H1 (cell line): ENCODE measurements around the gene IL27RA. TPM values are rescaled to one million over a fixed set of nuclear protein-coding genes. Genes with fewer than 3 reads are reported as not detected.

Source experiments
- CTCF ChIA-PET: fragments of 300-600 bp; sonication (Branson Sonifier 250); formaldehyde crosslinking; loops from one replicate; lab custom pipeline; 2021; ENCODE audit not compliant: partially characterized antibody; lab: Charles Lee
- POLR2A ChIA-PET: fragments of 300-600 bp; sonication (Branson Sonifier 250); formaldehyde crosslinking; loops from one replicate; lab custom pipeline; 2021; ENCODE audit warnings: inconsistent platforms; ENCODE audit not compliant: partially characterized antibody; lab: Charles Lee
- DNase-seq, 2 experiments: peaks; one replicate each; pipeline versions ENCODE4 v3.0.0 to v3.0.0-alpha.2; 2010 to 2022; ENCODE audit warnings: low spot score in 2 of 2, low read depth in 1 of 2, mixed read lengths in 1 of 2
- FAIRE-seq: peaks from 2 replicates; lab custom pipeline; 2011; peaks lifted over from hg19 to GRCh38; lab: Jason Lieb, UNC
- H2AFZ ChIP-seq: 2 replicates; pipeline ENCODE4 v1.8.1; 2012; ENCODE audit warnings: low read length, inconsistent platforms
- H2AK5ac ChIP-seq: 2 replicates; pipeline ENCODE4 v1.6.1; 2013; ENCODE audit warnings: low read depth, low read length
- H2BK120ac ChIP-seq: replicated peaks from 2 replicates; pipeline ENCODE3; 2013; ENCODE audit warnings: low read depth, low read length, inconsistent platforms
- H2BK12ac ChIP-seq: 2 replicates; pipeline ENCODE4 v1.6.1; 2013; ENCODE audit warnings: low read depth, low read length
- H2BK15ac ChIP-seq: 2 replicates; pipeline ENCODE4 v1.6.1; 2013; ENCODE audit warnings: low read length
- H2BK20ac ChIP-seq: 2 replicates; pipeline ENCODE4 v1.6.1; 2013; ENCODE audit warnings: low read length
- H2BK5ac ChIP-seq: 2 replicates; pipeline ENCODE4 v1.6.1; 2013; ENCODE audit warnings: low read depth, low read length
- H3K14ac ChIP-seq: 2 replicates; pipeline ENCODE4 v1.6.1; 2013; ENCODE audit warnings: inconsistent platforms; ENCODE audit not compliant: insufficient read length
- H3K18ac ChIP-seq: 2 replicates; pipeline ENCODE4 v1.6.1; 2013; ENCODE audit warnings: low read length; ENCODE audit errors: extremely low read depth
- H3K23ac ChIP-seq: 2 replicates; pipeline ENCODE4 v1.6.1; 2013; ENCODE audit warnings: inconsistent platforms; ENCODE audit not compliant: insufficient read length
- H3K23me2 ChIP-seq: 2 replicates; pipeline ENCODE4 v1.6.1; 2013; ENCODE audit warnings: low read depth, low read length
- H3K27ac ChIP-seq: 2 replicates; pipeline ENCODE4 v1.6.1; 2011; ENCODE audit warnings: low read depth, low read length, inconsistent platforms
- H3K27me3 ChIP-seq, 4 experiments: replicated peaks in 1 of 4; 1 replicate in 1 of 4; 2 replicates in 3 of 4; pipeline versions ENCODE4 v1.6.1 to v1.8.1; 2011 to 2013; ENCODE audit warnings: low read length in 3 of 4, mild to moderate bottlenecking in 3 of 4, inconsistent platforms in 2 of 4, mixed read lengths in 2 of 4, moderate library complexity in 1 of 4; ENCODE audit not compliant: control insufficient read depth in 3 of 4, insufficient read depth in 3 of 4; ENCODE audit errors: extremely low read depth in 1 of 4
- H3K36me3 ChIP-seq, 4 experiments: 2 replicates each; pipeline versions ENCODE4 v1.6.1 to v1.8.1; 2011 to 2013; ENCODE audit warnings: mild to moderate bottlenecking in 4 of 4, low read length in 3 of 4, moderate library complexity in 2 of 4, control low read depth in 1 of 4, inconsistent platforms in 1 of 4; ENCODE audit not compliant: insufficient read depth in 4 of 4, control insufficient read depth in 2 of 4
- H3K4ac ChIP-seq: replicated peaks from 2 replicates; pipeline ENCODE3; 2013; ENCODE audit warnings: low read length, low read depth, mixed read lengths, inconsistent platforms; ENCODE audit not compliant: insufficient read length
- H3K4me1 ChIP-seq, 4 experiments: replicated peaks in 1 of 4; 1 replicate in 1 of 4; 2 replicates in 3 of 4; pipeline versions ENCODE4 v1.6.1 to v1.8.1; 2011 to 2013; ENCODE audit warnings: low read length in 3 of 4, inconsistent platforms in 2 of 4, mixed read lengths in 1 of 4; ENCODE audit not compliant: insufficient read depth in 4 of 4, control insufficient read depth in 3 of 4
- H3K4me2 ChIP-seq, 2 experiments: 2 replicates each; pipeline versions ENCODE4 v1.6.1 to v1.8.1; 2011 to 2013; ENCODE audit warnings: low read depth in 2 of 2, low read length in 2 of 2, control low read depth in 1 of 2, inconsistent platforms in 1 of 2, mild to moderate bottlenecking in 1 of 2; ENCODE audit not compliant: insufficient read depth in 1 of 2
- H3K4me3 ChIP-seq, 4 experiments: fragments of 200-600, 300-600 bp in 1 of 4; sonication (generic), shearing (Covaris generic), sonication (Bioruptor Twin) in 1 of 4; 2 replicates each; pipeline versions ENCODE4 v1.5.1 to v1.8.1; 2011 to 2016; ENCODE audit warnings: low read length in 4 of 4, low read depth in 3 of 4, control low read depth in 2 of 4, inconsistent platforms in 2 of 4, mild to moderate bottlenecking in 2 of 4, mixed read lengths in 1 of 4, moderate library complexity in 1 of 4; ENCODE audit not compliant: insufficient read depth in 2 of 4; ENCODE audit errors: extremely low read depth in 1 of 4
- H3K56ac ChIP-seq: replicated peaks from 2 replicates; pipeline ENCODE3; 2013; ENCODE audit warnings: low read depth, mild to moderate bottlenecking, mixed read lengths, low read length, inconsistent platforms; ENCODE audit not compliant: insufficient read length
- H3K79me1 ChIP-seq: 2 replicates; pipeline ENCODE4 v1.6.1; 2013; ENCODE audit warnings: low read depth, low read length, control low read depth
- H3K79me2 ChIP-seq, 2 experiments: 2 replicates each; pipeline versions ENCODE4 v1.6.1 to v1.8.1; 2012 to 2013; ENCODE audit warnings: low read length in 2 of 2, mild to moderate bottlenecking in 2 of 2, inconsistent platforms in 1 of 2; ENCODE audit not compliant: insufficient read depth in 2 of 2, control insufficient read depth in 1 of 2
- H3K9ac ChIP-seq, 4 experiments: replicated peaks in 1 of 4; 1 replicate in 1 of 4; 2 replicates in 3 of 4; pipeline versions ENCODE4 v1.6.1 to v1.8.1; 2011 to 2013; ENCODE audit warnings: low read depth in 3 of 4, low read length in 3 of 4, control low read depth in 2 of 4, mild to moderate bottlenecking in 2 of 4, moderate library complexity in 2 of 4, inconsistent platforms in 1 of 4; ENCODE audit errors: extremely low read depth in 1 of 4
- H3K9me3 ChIP-seq, 2 experiments: 2 replicates each; pipeline versions ENCODE4 v1.6.1 to v1.8.1; 2012 to 2013; ENCODE audit warnings: mild to moderate bottlenecking in 2 of 2, moderate library complexity in 2 of 2, control low read depth in 1 of 2, inconsistent platforms in 1 of 2, low read depth in 1 of 2, low read length in 1 of 2, mixed read lengths in 1 of 2; ENCODE audit not compliant: insufficient read depth in 2 of 2
- H4K20me1 ChIP-seq, 2 experiments: replicated peaks in 1 of 2; 2 replicates each; pipeline versions ENCODE3 to v1.8.1; 2011 to 2013; ENCODE audit warnings: inconsistent platforms in 2 of 2, low read length in 2 of 2, mild to moderate bottlenecking in 1 of 2; ENCODE audit not compliant: insufficient read depth in 2 of 2, control insufficient read depth in 1 of 2
- H4K5ac ChIP-seq: 2 replicates; pipeline ENCODE4 v1.6.1; 2013; ENCODE audit warnings: low read length, low read depth, mixed read lengths, inconsistent platforms; ENCODE audit not compliant: insufficient read length
- H4K8ac ChIP-seq: 2 replicates; pipeline ENCODE4 v1.8.0; 2013; ENCODE audit warnings: mild to moderate bottlenecking, moderate library complexity, low read length, inconsistent platforms; ENCODE audit not compliant: insufficient read depth; ENCODE audit errors: extremely low read depth
- H4K91ac ChIP-seq: replicated peaks from 2 replicates; pipeline ENCODE3; 2013; ENCODE audit warnings: low read length, mixed read lengths, inconsistent platforms; ENCODE audit not compliant: insufficient read length
- ASH2L ChIP-seq: fragments of 200-600, 300-600 bp; sonication (generic); IDR thresholded peaks from one replicate; pipeline ENCODE4 v1.7.1; 2017; ENCODE audit warnings: low read length
- CBX8 ChIP-seq: fragments of 300-800, 300-1000 bp; sonication (generic); IDR thresholded peaks from 2 replicates; pipeline ENCODE4 v1.7.1; 2016; ENCODE audit warnings: low read depth, low read length, borderline replicate concordance
- GTF2F1 ChIP-seq: IDR thresholded peaks from 2 replicates; pipeline ENCODE4 v1.6.1; 2012; ENCODE audit warnings: low read depth, low read length, improper control_type of control experiment, borderline replicate concordance
- KDM1A ChIP-seq: fragments of 200-600, 300-600 bp; sonication (generic); IDR thresholded peaks from 2 replicates; pipeline ENCODE4 v1.7.1; 2016; ENCODE audit warnings: mild to moderate bottlenecking, low read length, borderline replicate concordance
- RNF2 ChIP-seq: fragments of 200-900, 300-1000 bp; sonication (generic); IDR thresholded peaks from 2 replicates; pipeline ENCODE4 v1.7.1; 2016; ENCODE audit warnings: borderline replicate concordance, low read depth, mild to moderate bottlenecking, antibody characterized with exemption, low read length; ENCODE audit not compliant: poor library complexity, severe bottlenecking; ENCODE audit errors: missing control alignments
- SP1 ChIP-seq: IDR thresholded peaks from 2 replicates; pipeline ENCODE4 v1.6.1; 2011; ENCODE audit warnings: low read depth, low read length
- SRF ChIP-seq: IDR thresholded peaks from 2 replicates; pipeline ENCODE4 v1.6.1; 2011; ENCODE audit warnings: mild to moderate bottlenecking, low read depth, low read length, moderate library complexity
- TCF12 ChIP-seq: IDR thresholded peaks from 2 replicates; pipeline ENCODE4 v1.6.1; 2011; ENCODE audit warnings: low read depth, mild to moderate bottlenecking, low read length
- WGBS, 2 experiments: shearing (Covaris generic) in 1 of 2; methylation state at CpG; one replicate each; pipeline versions ENCODE4 v1.1.6 to v1.1.7; 2013 to 2015; ENCODE audit warnings: low lambda C conversion rate in 2 of 2, mixed read lengths in 2 of 2, inconsistent platforms in 1 of 2, low coverage in 1 of 2, missing lambda C conversion rate in 1 of 2; ENCODE audit not compliant: insufficient replicate concordance in 2 of 2, insufficient coverage in 1 of 2, insufficient read length in 1 of 2; ENCODE audit errors: extremely low coverage in 1 of 2, missing lambda C conversion rate in 1 of 2; 5-methylcytosine and 5-hydroxymethylcytosine counted together
- polyA plus RNA-seq, 7 experiments: library from polyadenylated mRNA; depleted of rRNA in 3 of 7; stranded (reverse) in 5 of 7; unstranded in 2 of 7; fragments of >200 nt in 5 of 7; fragments of 200-250 nt in 2 of 7; gene quantifications; 1 replicate in 5 of 7; 2 replicates in 1 of 7; 4 replicates in 1 of 7; pipeline versions ENCODE4 v1.2.1 to v1.2.3, GENCODE V29; 2011 to 2013; ENCODE audit warnings: missing spikeins in 2 of 7, mixed read lengths in 2 of 7
- total RNA-seq: library from RNA; stranded (reverse); fragmentation: NEBNext Ultra II Directional; extraction: Animal tissue kit (Norgen Biotek cat#: 25700); gene quantifications from 2 replicates; pipeline ENCODE4 v1.2.1, GENCODE V29; 2021
- TF ChIP-seq, protein P1 (sequence below): IDR thresholded peaks from 2 replicates; pipeline ENCODE4 v1.6.1; 2011; ENCODE audit warnings: low read depth, mild to moderate bottlenecking, low read length; ENCODE audit not compliant: insufficient read depth
- TF ChIP-seq, protein P2 (sequence below): IDR thresholded peaks from 2 replicates; pipeline ENCODE4 v1.6.1; 2012; ENCODE audit warnings: inconsistent platforms

IL27RA gene
- total and polyA plus RNA-seq, 2 of the 8 experiments (the other 6 are each of a cell fraction or from before 2014, with no cell fraction given), result 9.9 to 14.7 TPM

DNA sequence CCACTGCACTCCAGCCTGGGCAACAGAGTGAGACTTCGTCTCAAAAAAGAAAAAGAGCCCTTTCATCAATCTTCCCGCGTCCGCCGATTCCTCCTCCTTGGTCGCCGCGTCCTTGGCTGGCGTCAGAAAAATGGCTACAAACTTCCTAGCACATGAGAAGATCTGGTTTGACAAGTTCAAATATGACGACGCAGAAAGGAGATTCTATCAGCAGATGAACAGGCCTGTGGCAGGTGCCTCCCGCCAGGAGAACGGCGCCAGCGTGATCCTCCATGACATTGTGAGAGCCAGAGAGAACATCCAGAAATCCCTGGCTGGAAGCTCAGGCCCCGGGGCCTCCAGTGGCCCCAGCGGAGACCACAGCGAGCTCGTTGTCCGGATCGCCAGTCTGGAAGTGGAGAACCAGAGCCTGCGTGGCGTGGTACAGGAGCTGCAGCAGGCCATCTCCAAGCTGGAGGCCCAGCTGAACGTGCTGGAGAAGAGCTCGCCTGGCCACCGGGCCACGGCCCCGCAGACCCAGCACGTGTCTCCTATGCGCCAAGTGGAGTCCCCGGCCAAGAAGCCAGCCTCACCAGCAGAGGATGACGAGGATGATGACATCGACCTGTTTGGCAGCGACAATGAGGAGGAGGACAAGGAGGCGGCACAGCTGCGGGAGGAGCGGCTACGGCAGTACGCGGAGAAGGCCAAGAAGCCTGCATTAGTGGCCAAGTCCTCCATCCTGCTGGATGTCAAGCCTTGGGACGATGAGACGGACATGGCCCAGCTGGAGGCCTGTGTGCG, 38.9 kb downstream of the IL27RA start:
- no peaks in the 10 kb centered on the region for H3K79me1 ChIP-seq
- no peak overlapping the region for H2BK12ac ChIP-seq
- FAIRE-seq (no peak), DNase-seq (no peak)
- H2BK20ac ChIP-seq, result no peak overlapping the region
- peaks cover 0 to 15% (median 9%) of the 10 kb centered on the region in 4 experiments; a peak in 5 of 7 replicates for H3K4me1 ChIP-seq
- H4K8ac ChIP-seq, result no peak overlapping the region; the same call in 1 of the 2 replicates
- H4K91ac ChIP-seq, result no peak overlapping the region
- H4K5ac ChIP-seq, result no peak overlapping the region
- CTCF ChIA-PET, result interaction anchor here (1.0 to 7.0 kb wide), 13 partner anchors 9 to 267 kb away, joined by 3 to 103 read pairs (median 8); partner anchors contain the start of genes C19orf67, NANOS3 and PALM3
- H3K27ac ChIP-seq, result no peak overlapping the region
- H3K23me2 ChIP-seq, result peaks cover 18% of the 10 kb centered on the region; the same call in 1 of the 2 replicates
- no peak overlapping the region for H3K56ac ChIP-seq
- no peak overlapping the region for H3K4me3 ChIP-seq
- H3K79me2 ChIP-seq, result no peaks in the 10 kb centered on the region
- no peak overlapping the region for H2AFZ ChIP-seq
- H2AK5ac ChIP-seq, result no peak overlapping the region
- H2BK15ac ChIP-seq, result peak overlapping the region; percentile 61; the same call in 1 of the 2 replicates
- H2BK120ac ChIP-seq, result no peak overlapping the region
- no peak overlapping the region for H3K9ac ChIP-seq
- H3K4ac ChIP-seq, result no peak overlapping the region
- no peak overlapping the region for H3K18ac ChIP-seq
- H3K14ac ChIP-seq, result no peak overlapping the region
- H3K9me3 ChIP-seq, result no peaks in the 10 kb centered on the region; a peak in 1 of 4 replicates
- peaks cover 0 to 2% of the 10 kb centered on the region in 2 experiments for H4K20me1 ChIP-seq
- H3K4me2 ChIP-seq, result no peak overlapping the region
- no peak overlapping the region for H3K23ac ChIP-seq
- H3K27me3 ChIP-seq, result peaks cover 17 to 33% (median 28%) of the 10 kb centered on the region in 4 experiments
- H2BK5ac ChIP-seq, result no peak overlapping the region
- WGBS, 2 experiments, result 93% methylated on average over 43 of the region's 43 CpGs; no CpG with 5 or more reads in 1 of the 2 experiments
- POLR2A ChIA-PET, result interaction anchor here (0.5 to 1.4 kb wide), 4 partner anchors 10 to 293 kb away, joined by 3 to 6 read pairs (median 4); no protein-coding TSS in a partner anchor
- H3K36me3 ChIP-seq, result no peaks in the 10 kb centered on the region
- TF ChIP-seq GTF2F1 (no peak), TCF12 (no peak), RNF2 (no peak), SP1 (no peak), SRF (no peak), KDM1A (no peak), ASH2L (no peak), CBX8 (no peak)
- TF ChIP-seq, protein P1, sequence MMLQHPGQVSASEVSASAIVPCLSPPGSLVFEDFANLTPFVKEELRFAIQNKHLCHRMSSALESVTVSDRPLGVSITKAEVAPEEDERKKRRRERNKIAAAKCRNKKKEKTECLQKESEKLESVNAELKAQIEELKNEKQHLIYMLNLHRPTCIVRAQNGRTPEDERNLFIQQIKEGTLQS, result no peak
- TF ChIP-seq, protein P2, sequence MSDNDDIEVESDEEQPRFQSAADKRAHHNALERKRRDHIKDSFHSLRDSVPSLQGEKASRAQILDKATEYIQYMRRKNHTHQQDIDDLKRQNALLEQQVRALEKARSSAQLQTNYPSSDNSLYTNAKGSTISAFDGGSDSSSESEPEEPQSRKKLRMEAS, result no peak
